SU-DHL-6 (cell line): ENCODE results near the gene ALDH18A1.

Experiments
- H2AFZ ChIP-seq: fragments of 200-600 bp; sonication (generic); 2 replicates; pipeline ENCODE4 v1.6.1; 2014; ENCODE audit warnings: low read depth, mild to moderate bottlenecking, moderate library complexity, mixed read lengths, antibody characterized with exemption, low read length; ENCODE audit not compliant: severe bottlenecking
- H3F3A ChIP-seq: fragments of 200-600 bp; shearing (Covaris generic); 2 replicates; pipeline ENCODE4 v1.6.0; 2016; ENCODE audit warnings: antibody characterized with exemption, mild to moderate bottlenecking; ENCODE audit not compliant: insufficient read depth
- H3K27ac ChIP-seq: fragments of 200-600 bp; sonication (generic); 2 replicates; pipeline ENCODE4 v1.5.1; 2016; ENCODE audit warnings: low read depth, mild to moderate bottlenecking, low read length, moderate library complexity, mixed read lengths
- H3K27me3 ChIP-seq: fragments of 200-600 bp; sonication (generic), shearing (Covaris generic); 2 replicates; pipeline ENCODE4 v1.6.0; 2014; ENCODE audit warnings: mild to moderate bottlenecking, low read length
- H3K36me3 ChIP-seq: fragments of 200-600 bp; sonication (generic); 2 replicates; pipeline ENCODE4 v1.6.1; 2014; ENCODE audit warnings: mild to moderate bottlenecking, low read length, mixed read lengths
- H3K4me2 ChIP-seq: fragments of 300-600, 200-600 bp; shearing (Covaris generic), sonication (generic); 2 replicates; pipeline ENCODE4 v1.6.0; 2014; ENCODE audit warnings: low read length, low read depth, mild to moderate bottlenecking; ENCODE audit not compliant: poor library complexity, severe bottlenecking
- H3K4me3 ChIP-seq: fragments of 200-600 bp; sonication (generic); 2 replicates; pipeline ENCODE4 v1.5.1; 2014; ENCODE audit warnings: antibody characterized with exemption, low read length, mild to moderate bottlenecking, mixed read lengths; ENCODE audit not compliant: insufficient read depth, poor library complexity, severe bottlenecking
- H3K79me2 ChIP-seq: fragments of 200-600 bp; sonication (generic); 2 replicates; pipeline ENCODE4 v1.6.1; 2014; ENCODE audit warnings: mild to moderate bottlenecking, low read length, moderate library complexity; ENCODE audit not compliant: insufficient read depth
- H3K9ac ChIP-seq: fragments of 200-600 bp; sonication (generic); 2 replicates; pipeline ENCODE4 v1.7.0; 2014; ENCODE audit warnings: mild to moderate bottlenecking, low read length
- H3K9me2 ChIP-seq: fragments of 200-600 bp; sonication (generic); replicated peaks from 2 replicates; pipeline ENCODE4 v1.6.1; 2014; ENCODE audit warnings: low read length; ENCODE audit not compliant: insufficient read depth
- H3K9me3 ChIP-seq: fragments of 200-600 bp; sonication (generic); 2 replicates; pipeline ENCODE4 v1.6.1; 2014; ENCODE audit warnings: low read length, mixed read lengths; ENCODE audit not compliant: insufficient read depth
- H4K20me1 ChIP-seq: fragments of 200-600 bp; sonication (generic); 2 replicates; pipeline ENCODE4 v1.6.1; 2014; ENCODE audit warnings: low read depth, mild to moderate bottlenecking, antibody characterized with exemption, low read length, moderate library complexity, mixed read lengths
- CTCF ChIP-seq: fragments of 200-600 bp; sonication (generic); IDR thresholded peaks from one replicate; pipeline ENCODE4 v1.5.1; 2017; ENCODE audit warnings: antibody characterized with exemption, mild to moderate bottlenecking, low read length, moderate library complexity; ENCODE audit not compliant: insufficient read depth, poor library complexity, severe bottlenecking
- EZH2phosphoT487 ChIP-seq: fragments of 200-600 bp; sonication (generic), shearing (Covaris generic); conservative IDR thresholded peaks from 2 replicates; pipeline ENCODE4 v1.6.1; 2018; ENCODE audit warnings: mild to moderate bottlenecking, antibody characterized with exemption, low read length, moderate library complexity, mixed read lengths

Gene ALDH18A1

GRCh38 chr10:95588025-95588424, 68.5 kb downstream of the ALDH18A1 start:
- Histone ChIP-seq H4K20me1 (no peaks in the 10 kb centered on the region), H3K4me3 (no peak overlapping the region), H3F3A (no peaks in the 10 kb centered on the region), H3K9me3 (no peaks in the 10 kb centered on the region), H3K9ac (no peak overlapping the region), H3K27me3 (no peaks in the 10 kb centered on the region), H3K4me2 (no peak overlapping the region), H3K36me3 (no peaks in the 10 kb centered on the region), H3K9me2 (no peaks in the 10 kb centered on the region), H2AFZ (no peak overlapping the region), H3K79me2 (no peaks in the 10 kb centered on the region), H3K27ac (no peak overlapping the region)
- TF ChIP-seq EZH2phosphoT487 (no peak), CTCF (no peak)

- H2AFZ ChIP-seq, result no peak overlapping the region
- no peak for TF ChIP-seq EZH2phosphoT487
- TF ChIP-seq CTCF, result no peak
- no peak overlapping the region for H3K27ac ChIP-seq
- H3K9me2 ChIP-seq, result no peaks in the 10 kb centered on the region
- no peaks in the 10 kb centered on the region for H3K9me3 ChIP-seq
- H3K79me2 ChIP-seq, result no peaks in the 10 kb centered on the region
- H3K27me3 ChIP-seq, result no peaks in the 10 kb centered on the region
- H3K4me3 ChIP-seq, result no peak overlapping the region
- H4K20me1 ChIP-seq, result no peaks in the 10 kb centered on the region
- H3K36me3 ChIP-seq, result no peaks in the 10 kb centered on the region
- no peak overlapping the region for H3K4me2 ChIP-seq
- H3K9ac ChIP-seq, result no peak overlapping the region
- H3F3A ChIP-seq, result no peaks in the 10 kb centered on the region
These were observed 76.5 kb downstream of the ALDH18A1 start for GRCh38 chr10:95579835-95580535.

DNA sequence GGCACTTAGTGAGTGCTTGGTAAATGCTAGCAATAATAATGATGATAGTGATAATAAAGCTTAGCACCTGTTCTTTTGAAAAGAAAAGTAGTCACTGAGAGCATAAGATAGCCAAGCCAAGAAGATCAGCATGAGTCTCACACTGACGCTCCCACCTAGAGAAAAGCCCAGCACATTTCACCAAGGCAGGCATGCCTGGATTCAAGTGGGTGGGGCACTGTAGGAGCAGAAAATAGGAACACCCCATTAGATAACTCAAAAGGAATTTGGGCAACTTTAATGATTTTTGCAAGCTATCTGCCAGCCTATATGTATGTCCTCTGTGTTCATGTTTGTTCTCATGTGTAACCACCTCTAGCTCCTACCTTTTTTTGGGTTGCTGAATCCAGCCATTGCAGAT, 77.2 kb downstream of the ALDH18A1 start:
- Histone ChIP-seq H3K27ac (no peak overlapping the region), H3K27me3 (no peaks in the 10 kb centered on the region), H3K9me3 (no peaks in the 10 kb centered on the region), H3K36me3 (no peaks in the 10 kb centered on the region), H3K4me2 (no peak overlapping the region), H3K4me3 (no peak overlapping the region), H2AFZ (no peak overlapping the region), H4K20me1 (no peaks in the 10 kb centered on the region), H3F3A (no peaks in the 10 kb centered on the region), H3K9me2 (no peaks in the 10 kb centered on the region), H3K79me2 (no peaks in the 10 kb centered on the region), H3K9ac (no peak overlapping the region)
- TF ChIP-seq EZH2phosphoT487, result no peak
- TF ChIP-seq CTCF, result no peak
